ENCODE data around the gene BCAP29.

BCAP29 gene

DNA sequence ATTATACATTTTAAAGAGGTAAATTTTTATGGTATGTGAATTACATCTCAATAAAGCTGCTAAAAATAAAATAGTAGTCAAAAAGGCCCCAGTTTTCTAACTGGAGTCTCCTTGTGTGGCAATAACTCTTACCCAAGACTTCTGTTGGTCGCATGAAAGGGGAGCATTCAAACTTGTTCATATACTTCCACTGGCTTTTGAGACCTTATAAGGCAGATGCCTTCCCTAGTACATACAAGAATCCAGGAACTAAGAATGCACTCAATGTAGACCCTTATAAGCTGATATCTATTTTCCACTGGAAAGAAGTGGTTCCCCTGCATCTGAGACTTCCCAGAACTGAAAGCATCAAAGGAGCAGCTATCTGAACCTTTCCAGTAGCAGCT is 13.0 kb downstream of the BCAP29 start:
- TF ChIP-seq, protein P1, sequence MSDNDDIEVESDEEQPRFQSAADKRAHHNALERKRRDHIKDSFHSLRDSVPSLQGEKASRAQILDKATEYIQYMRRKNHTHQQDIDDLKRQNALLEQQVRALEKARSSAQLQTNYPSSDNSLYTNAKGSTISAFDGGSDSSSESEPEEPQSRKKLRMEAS (IDR thresholded peaks at IDR 0.05): no peak
- no peak for TF ChIP-seq ZBTB7A (IDR thresholded peaks at IDR 0.05; ENCODE audit: low read depth)
- TF ChIP-seq YY1 (IDR thresholded peaks at IDR 0.05; ENCODE audit: low read depth): no peak
- TF ChIP-seq, protein P2, sequence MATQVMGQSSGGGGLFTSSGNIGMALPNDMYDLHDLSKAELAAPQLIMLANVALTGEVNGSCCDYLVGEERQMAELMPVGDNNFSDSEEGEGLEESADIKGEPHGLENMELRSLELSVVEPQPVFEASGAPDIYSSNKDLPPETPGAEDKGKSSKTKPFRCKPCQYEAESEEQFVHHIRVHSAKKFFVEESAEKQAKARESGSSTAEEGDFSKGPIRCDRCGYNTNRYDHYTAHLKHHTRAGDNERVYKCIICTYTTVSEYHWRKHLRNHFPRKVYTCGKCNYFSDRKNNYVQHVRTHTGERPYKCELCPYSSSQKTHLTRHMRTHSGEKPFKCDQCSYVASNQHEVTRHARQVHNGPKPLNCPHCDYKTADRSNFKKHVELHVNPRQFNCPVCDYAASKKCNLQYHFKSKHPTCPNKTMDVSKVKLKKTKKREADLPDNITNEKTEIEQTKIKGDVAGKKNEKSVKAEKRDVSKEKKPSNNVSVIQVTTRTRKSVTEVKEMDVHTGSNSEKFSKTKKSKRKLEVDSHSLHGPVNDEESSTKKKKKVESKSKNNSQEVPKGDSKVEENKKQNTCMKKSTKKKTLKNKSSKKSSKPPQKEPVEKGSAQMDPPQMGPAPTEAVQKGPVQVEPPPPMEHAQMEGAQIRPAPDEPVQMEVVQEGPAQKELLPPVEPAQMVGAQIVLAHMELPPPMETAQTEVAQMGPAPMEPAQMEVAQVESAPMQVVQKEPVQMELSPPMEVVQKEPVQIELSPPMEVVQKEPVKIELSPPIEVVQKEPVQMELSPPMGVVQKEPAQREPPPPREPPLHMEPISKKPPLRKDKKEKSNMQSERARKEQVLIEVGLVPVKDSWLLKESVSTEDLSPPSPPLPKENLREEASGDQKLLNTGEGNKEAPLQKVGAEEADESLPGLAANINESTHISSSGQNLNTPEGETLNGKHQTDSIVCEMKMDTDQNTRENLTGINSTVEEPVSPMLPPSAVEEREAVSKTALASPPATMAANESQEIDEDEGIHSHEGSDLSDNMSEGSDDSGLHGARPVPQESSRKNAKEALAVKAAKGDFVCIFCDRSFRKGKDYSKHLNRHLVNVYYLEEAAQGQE (IDR thresholded peaks at IDR 0.05; ENCODE audit: low read depth): no peak
- no peak for TF ChIP-seq NFIC (IDR thresholded peaks at IDR 0.05)
- no peak for TF ChIP-seq RAD21 (IDR thresholded peaks at IDR 0.05; ENCODE audit: low read depth)
- no peak for TF ChIP-seq TAF1 (IDR thresholded peaks at IDR 0.05; ENCODE audit: low read depth)
- TF ChIP-seq EGR1 (IDR thresholded peaks at IDR 0.05): no peak
- TF ChIP-seq TEAD4 (IDR thresholded peaks at IDR 0.05): no peak
- no peak for TF ChIP-seq TCF12 (IDR thresholded peaks at IDR 0.05; ENCODE audit: low read depth)
- TF ChIP-seq FOXM1 (IDR thresholded peaks at IDR 0.05; ENCODE audit: borderline replicate concordance, low read depth): no peak

DNA sequence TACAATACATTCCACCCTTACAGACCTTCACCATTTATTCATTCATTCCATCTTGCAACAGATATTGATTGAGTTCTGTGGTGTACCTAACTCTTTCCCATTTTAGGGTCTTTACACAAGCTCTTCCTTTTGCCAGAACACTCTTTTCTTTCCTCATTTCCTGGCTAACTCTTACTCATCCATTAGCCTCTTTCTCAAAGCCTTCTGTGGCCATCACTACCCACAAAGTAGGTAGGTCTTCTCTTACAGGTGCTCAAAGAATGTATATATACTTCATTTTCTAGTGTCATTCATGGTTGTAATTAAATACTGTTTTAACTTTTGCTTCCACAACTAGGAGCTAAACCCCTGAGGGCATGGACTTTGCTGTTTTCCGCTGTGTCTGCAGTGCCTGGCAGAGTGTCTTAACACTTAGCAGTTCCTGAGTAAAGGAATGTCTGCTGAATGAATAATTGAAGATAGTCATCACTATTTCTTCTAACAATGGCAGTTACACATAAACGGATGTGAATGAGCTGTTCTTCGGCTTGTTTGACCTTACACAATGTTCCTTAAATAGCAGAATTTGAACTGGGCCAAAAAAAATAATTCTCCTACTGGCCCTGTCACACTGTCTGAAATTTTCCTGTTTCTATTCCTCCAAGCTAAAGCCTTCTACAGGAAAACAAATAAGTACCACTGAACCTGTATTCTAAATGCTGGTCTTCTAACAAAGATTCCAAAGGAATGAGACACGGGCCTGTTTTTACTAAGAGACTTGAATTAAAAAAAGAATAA is 15.1 kb downstream of the BCAP29 start:
- TF ChIP-seq NFIC (IDR thresholded peaks at IDR 0.05) (no peak), EP300 (IDR thresholded peaks at IDR 0.05; ENCODE audit: borderline replicate concordance) (no peak), TCF12 (IDR thresholded peaks at IDR 0.05; ENCODE audit: low read depth) (no peak), FOXM1 (IDR thresholded peaks at IDR 0.05; ENCODE audit: borderline replicate concordance, low read depth) (no peak), TAF1 (IDR thresholded peaks at IDR 0.05; ENCODE audit: low read depth) (no peak), TEAD4 (IDR thresholded peaks at IDR 0.05) (no peak)

DNA sequence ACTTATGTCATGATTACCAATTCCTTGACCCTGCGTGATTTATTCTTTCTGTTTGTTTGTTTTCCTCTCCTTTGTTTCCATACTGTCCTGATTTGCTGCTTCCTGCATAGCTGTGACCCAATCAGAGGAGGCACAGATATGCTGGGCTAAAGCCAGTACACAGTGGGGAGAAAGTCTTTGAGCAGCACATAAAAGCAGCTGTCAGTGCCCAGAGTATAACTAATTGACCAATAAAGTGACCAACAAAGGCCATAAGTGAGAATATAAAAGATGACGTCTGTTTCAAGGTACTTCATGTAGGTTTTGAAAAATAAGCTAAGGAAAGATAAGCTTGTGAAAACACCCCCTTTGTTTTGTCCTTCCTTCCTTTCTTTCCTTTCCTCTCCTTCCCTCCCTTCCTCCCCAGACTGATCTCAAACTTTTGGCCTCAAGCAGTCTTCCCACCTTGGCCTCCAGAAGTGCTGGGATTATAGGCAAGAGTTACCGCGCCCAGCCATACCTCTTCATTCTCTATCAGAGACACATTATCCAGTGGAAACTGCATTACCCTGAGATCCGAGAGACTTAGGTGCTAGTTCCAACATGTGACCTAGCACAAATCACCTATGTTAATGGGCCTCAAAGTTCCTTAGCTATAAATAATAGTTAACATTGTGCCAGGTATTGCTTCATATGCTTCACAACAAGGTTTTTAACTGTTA is 17.0 kb downstream of the BCAP29 start:
- TF ChIP-seq NFIC (IDR thresholded peaks at IDR 0.05) (no peak), TAF1 (IDR thresholded peaks at IDR 0.05; ENCODE audit: low read depth) (no peak), TEAD4 (IDR thresholded peaks at IDR 0.05) (no peak), EGR1 (IDR thresholded peaks at IDR 0.05) (no peak), TCF12 (IDR thresholded peaks at IDR 0.05; ENCODE audit: low read depth) (no peak)

DNA sequence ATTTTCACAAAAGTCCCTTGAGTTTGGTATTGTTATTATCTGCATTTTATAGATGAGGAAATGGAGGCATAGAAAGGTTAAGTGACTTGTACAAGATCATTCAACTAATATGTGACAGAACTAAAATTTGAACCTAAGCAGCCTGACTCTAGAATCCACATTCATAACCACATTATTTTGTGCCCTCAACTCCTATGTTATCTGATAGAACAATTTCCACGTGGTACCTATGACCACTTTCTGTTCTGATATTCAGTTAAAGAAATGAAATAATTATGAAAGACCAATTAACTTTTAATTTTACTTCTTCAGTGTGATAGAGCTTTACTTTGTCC is 17.5 kb downstream of the BCAP29 start:
- TF ChIP-seq CEBPB (IDR thresholded peaks at IDR 0.05): no peak
- TF ChIP-seq, protein P2 (IDR thresholded peaks at IDR 0.05; ENCODE audit: low read depth): no peak
- TF ChIP-seq, protein P1 (IDR thresholded peaks at IDR 0.05): no peak
- no peak for TF ChIP-seq CREB1 (IDR thresholded peaks at IDR 0.05; ENCODE audit: low read depth)
- TF ChIP-seq RAD21 (IDR thresholded peaks at IDR 0.05; ENCODE audit: low read depth): no peak
- TF ChIP-seq ZBTB7A (IDR thresholded peaks at IDR 0.05; ENCODE audit: low read depth): no peak
- TF ChIP-seq FOXM1 (IDR thresholded peaks at IDR 0.05; ENCODE audit: borderline replicate concordance, low read depth): no peak
- TF ChIP-seq EP300 (IDR thresholded peaks at IDR 0.05; ENCODE audit: borderline replicate concordance): no peak

DNA sequence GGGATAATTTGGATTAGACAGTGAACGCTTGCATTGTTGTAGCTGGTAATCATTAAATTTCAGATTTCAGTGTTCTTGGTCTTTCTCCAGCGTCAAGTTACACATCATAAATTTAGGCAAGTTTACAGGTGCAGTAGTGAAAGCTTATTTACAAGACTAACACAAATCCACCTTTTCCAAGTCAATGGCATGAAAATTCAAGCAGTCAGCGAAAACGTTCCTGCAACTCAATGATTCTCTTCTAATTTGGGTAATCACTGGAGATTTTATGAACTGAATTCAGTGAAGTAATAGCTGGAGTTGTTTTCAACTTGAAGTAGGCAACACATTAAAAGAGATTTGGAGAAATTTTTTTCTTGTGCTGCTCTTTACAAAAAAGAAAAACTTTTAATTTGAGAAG is 17.9 kb downstream of the BCAP29 start:
- TF ChIP-seq EGR1 (IDR thresholded peaks at IDR 0.05): no peak
- TF ChIP-seq RAD21 (IDR thresholded peaks at IDR 0.05; ENCODE audit: low read depth): no peak
- TF ChIP-seq CEBPB (IDR thresholded peaks at IDR 0.05): no peak
- no peak for TF ChIP-seq EP300 (IDR thresholded peaks at IDR 0.05; ENCODE audit: borderline replicate concordance)
- no peak for TF ChIP-seq TAF1 (IDR thresholded peaks at IDR 0.05; ENCODE audit: low read depth)
- no peak for TF ChIP-seq NFIC (IDR thresholded peaks at IDR 0.05)
- TF ChIP-seq ZBTB7A (IDR thresholded peaks at IDR 0.05; ENCODE audit: low read depth): no peak
- TF ChIP-seq YY1 (IDR thresholded peaks at IDR 0.05; ENCODE audit: low read depth): no peak
- TF ChIP-seq, protein P1 (IDR thresholded peaks at IDR 0.05): no peak
- no peak for TF ChIP-seq CREB1 (IDR thresholded peaks at IDR 0.05; ENCODE audit: low read depth)
- no peak for TF ChIP-seq TEAD4 (IDR thresholded peaks at IDR 0.05)
- no peak for TF ChIP-seq FOXM1 (IDR thresholded peaks at IDR 0.05; ENCODE audit: borderline replicate concordance, low read depth)
- no peak for TF ChIP-seq TCF12 (IDR thresholded peaks at IDR 0.05; ENCODE audit: low read depth)
- TF ChIP-seq, protein P2 (IDR thresholded peaks at IDR 0.05; ENCODE audit: low read depth): no peak

All from Ishikawa (cell line).